WERI-Rb-1 (cell line): ENCODE data around the gene REP15.

ENCODE experiments used
- DNase-seq: peaks from one replicate; pipeline ENCODE4 v3.0.0-alpha.2; 2020
- H3K27ac ChIP-seq: fragments of 250-450 bp; sonication (Bioruptor Pico); 2 replicates; pipeline ENCODE4 v1.5.1; 2020; ENCODE audit warnings: mild to moderate bottlenecking, moderate library complexity
- H3K27me3 ChIP-seq: fragments of 250-450 bp; sonication (Bioruptor Pico); 2 replicates; pipeline ENCODE4 v1.5.1; 2021; ENCODE audit warnings: mild to moderate bottlenecking, low read depth, moderate library complexity; ENCODE audit not compliant: insufficient read depth, severe bottlenecking
- H3K36me3 ChIP-seq: fragments of 250-450 bp; sonication (Bioruptor Pico); 2 replicates; pipeline ENCODE4 v1.5.1; 2020; ENCODE audit warnings: mild to moderate bottlenecking, moderate library complexity
- H3K4me3 ChIP-seq: 2 replicates; pipeline ENCODE4 v1.5.1; 2011; ENCODE audit warnings: low read depth, mild to moderate bottlenecking, control low read depth, low read length
- H3K9me3 ChIP-seq: fragments of 250-450 bp; sonication (Bioruptor Pico); 2 replicates; pipeline ENCODE4 v1.5.1; 2021; ENCODE audit warnings: mild to moderate bottlenecking, moderate library complexity; ENCODE audit not compliant: severe bottlenecking
- TF ChIP-seq, protein P1 (sequence below): IDR thresholded peaks from 2 replicates; pipeline ENCODE4 v1.5.1; 2011; ENCODE audit warnings: low read depth, mild to moderate bottlenecking, control low read depth, inconsistent platforms, low read length

Gene REP15

DNA sequence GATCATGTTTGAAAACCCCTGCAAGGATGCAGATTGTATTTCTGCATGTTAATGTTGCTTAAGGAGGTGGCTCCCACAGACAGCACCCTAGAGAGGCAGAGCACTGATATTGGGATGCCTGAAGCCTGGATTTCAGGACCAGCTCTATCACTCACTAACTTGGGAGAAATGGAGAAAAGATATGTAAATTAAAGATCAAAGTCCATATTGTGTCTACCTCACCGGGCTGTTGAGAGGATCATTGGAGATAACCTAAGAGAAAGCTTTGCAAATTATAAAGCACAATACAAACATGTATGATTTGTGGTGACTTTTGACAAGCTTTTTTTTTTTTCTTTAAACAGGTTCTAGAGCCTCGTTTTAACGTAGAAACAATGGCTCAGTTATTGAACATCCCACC, 7.6 kb upstream of the REP15 start:
- Histone ChIP-seq H3K36me3 (peaks cover 4% of the 10 kb centered on the region; the same call in 1 of the 2 replicates), H3K9me3 (no peaks in the 10 kb centered on the region), H3K4me3 (no peak overlapping the region), H3K27me3 (no peaks in the 10 kb centered on the region), H3K27ac (no peak overlapping the region)
- TF ChIP-seq, protein P1, sequence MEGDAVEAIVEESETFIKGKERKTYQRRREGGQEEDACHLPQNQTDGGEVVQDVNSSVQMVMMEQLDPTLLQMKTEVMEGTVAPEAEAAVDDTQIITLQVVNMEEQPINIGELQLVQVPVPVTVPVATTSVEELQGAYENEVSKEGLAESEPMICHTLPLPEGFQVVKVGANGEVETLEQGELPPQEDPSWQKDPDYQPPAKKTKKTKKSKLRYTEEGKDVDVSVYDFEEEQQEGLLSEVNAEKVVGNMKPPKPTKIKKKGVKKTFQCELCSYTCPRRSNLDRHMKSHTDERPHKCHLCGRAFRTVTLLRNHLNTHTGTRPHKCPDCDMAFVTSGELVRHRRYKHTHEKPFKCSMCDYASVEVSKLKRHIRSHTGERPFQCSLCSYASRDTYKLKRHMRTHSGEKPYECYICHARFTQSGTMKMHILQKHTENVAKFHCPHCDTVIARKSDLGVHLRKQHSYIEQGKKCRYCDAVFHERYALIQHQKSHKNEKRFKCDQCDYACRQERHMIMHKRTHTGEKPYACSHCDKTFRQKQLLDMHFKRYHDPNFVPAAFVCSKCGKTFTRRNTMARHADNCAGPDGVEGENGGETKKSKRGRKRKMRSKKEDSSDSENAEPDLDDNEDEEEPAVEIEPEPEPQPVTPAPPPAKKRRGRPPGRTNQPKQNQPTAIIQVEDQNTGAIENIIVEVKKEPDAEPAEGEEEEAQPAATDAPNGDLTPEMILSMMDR: no peak
- DNase-seq: no peak

DNA sequence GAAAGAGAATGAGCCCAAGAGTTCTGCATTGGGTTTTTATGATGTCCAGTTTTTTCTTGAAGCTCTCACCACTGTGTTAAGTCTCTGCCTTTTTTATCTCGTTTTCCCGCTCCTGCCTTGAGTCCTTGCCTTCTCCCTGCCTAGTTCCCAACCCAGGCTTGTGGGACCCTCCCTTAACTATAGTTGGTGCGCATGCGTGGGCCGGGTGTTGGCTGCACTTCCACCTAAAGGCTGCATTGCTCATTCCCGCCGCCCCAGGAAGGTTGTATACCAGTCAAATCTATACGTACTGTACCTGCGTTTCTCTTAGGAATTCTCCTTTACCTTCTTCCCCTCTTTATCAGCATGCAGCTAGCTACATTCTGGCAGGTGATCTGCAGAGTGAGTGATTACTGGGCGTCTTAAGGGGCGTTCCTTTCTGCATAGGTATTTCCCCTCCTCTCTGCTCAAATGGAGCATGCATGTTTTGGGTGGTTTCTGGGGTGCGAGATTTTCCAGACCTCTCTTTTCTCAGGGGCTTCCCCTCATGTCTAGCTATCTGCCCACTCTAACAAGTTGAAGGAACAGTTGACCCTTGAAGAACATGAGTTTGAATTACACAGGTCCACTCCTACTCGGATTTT, 6.6 kb upstream of the REP15 start:
- Histone ChIP-seq H3K4me3 (no peak overlapping the region), H3K36me3 (peaks cover 4% of the 10 kb centered on the region; the same call in 1 of the 2 replicates), H3K9me3 (no peaks in the 10 kb centered on the region), H3K27ac (no peak overlapping the region), H3K27me3 (no peaks in the 10 kb centered on the region)
- DNase-seq: no peak
- TF ChIP-seq, protein P1: no peak

DNA sequence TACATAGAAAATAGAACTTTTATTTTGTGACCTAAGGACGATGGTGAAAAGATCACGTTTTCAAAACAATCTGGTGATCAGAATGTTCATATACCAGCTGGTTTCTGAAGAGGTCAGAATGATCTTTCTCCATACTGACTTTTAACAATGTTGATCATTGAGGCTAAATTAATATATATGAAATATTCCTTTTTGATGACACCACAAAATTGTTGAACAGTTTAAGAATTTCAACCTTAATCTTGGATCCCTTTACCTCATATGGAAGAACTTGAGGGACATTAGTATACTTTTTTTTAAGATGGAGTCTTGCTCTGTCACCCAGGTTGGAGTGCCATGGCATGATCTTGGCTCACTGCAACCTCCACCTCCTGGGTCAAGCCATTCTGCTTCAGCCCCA, 2.8 kb upstream of the REP15 start:
- H3K4me3 ChIP-seq: no peak overlapping the region
- H3K27me3 ChIP-seq: no peaks in the 10 kb centered on the region
- H3K9me3 ChIP-seq: no peaks in the 10 kb centered on the region
- H3K36me3 ChIP-seq: peaks cover 4% of the 10 kb centered on the region; the same call in 1 of the 2 replicates
- TF ChIP-seq, protein P1: no peak
- no peak overlapping the region for H3K27ac ChIP-seq
- no peak for DNase-seq

DNA sequence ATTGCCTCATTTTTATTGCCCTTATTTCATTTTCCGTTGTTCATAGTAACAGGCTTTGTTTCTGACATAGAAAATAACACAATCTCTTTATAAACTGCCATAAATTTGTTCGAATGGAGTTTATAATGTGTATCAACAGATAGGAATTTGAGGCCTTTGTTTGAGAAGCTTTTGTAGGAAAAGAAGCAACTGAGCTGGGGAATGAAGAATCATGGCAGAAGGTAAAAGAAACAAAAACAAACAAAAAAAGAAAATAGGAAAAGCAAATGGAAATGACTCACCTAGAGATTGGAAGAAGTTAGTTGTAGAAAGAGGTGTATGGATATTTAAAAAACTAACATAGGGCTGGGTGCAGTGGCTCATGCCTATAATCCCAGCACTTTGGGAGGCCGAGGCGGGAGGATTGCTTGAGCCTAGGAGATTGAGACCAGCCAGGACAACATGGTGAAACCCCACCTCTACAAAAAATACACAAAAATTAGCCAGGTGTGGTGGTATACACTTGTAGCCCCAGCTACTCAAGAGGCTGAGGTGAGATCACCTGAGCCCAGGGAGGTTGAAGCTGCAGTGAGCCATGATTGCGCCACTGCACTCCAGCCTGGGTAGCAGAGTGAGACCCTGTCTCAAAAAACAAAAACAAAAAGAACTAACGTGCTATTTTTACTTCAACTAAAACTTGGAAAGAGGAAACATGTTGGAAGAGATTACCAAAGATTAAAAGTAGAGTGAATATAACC, 523 bp upstream of the REP15 start:
- H3K27ac ChIP-seq: no peak overlapping the region
- no peak overlapping the region for H3K4me3 ChIP-seq
- H3K36me3 ChIP-seq: peaks cover 4% of the 10 kb centered on the region; the same call in 1 of the 2 replicates
- DNase-seq: no peak
- H3K27me3 ChIP-seq: no peaks in the 10 kb centered on the region
- TF ChIP-seq, protein P1: no peak
- no peaks in the 10 kb centered on the region for H3K9me3 ChIP-seq

DNA sequence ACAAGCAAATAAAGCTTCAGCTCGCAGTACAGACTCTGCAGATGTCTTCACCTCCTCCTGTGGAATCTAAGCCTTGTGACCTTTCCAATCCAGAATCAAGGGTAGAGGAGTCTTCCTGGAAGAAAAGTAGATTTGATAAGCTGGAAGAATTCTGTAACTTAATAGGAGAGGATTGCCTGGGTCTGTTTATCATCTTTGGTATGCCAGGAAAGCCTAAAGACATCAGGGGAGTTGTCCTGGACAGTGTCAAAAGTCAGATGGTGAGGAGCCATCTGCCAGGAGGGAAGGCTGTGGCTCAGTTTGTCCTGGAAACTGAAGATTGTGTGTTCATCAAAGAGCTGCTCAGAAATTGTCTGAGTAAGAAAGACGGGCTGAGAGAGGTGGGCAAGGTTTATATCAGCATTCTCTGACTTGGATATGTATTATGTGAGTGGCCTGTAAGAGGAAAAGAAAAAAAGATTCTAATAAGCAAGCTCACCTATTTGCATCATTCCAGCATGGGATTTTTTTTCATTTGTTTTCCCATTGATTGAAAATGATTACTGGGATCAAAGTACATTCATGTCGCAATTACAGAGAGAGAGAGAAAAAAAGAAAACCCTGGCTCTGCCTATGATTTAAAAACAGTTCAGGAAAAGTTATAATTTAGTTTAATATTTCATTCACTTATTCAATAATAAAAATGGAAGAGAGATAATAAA, 767 bp downstream of the REP15 start:
- Histone ChIP-seq H3K4me3 (no peak overlapping the region), H3K9me3 (no peaks in the 10 kb centered on the region), H3K27ac (no peak overlapping the region), H3K36me3 (peaks cover under 1% of the 10 kb centered on the region; the same call in 1 of the 2 replicates), H3K27me3 (no peaks in the 10 kb centered on the region)
- TF ChIP-seq, protein P1: no peak
- DNase-seq: no peak
